Chondrocyte (in vitro differentiated cells): ENCODE results near the gene ADAD2. TPM values are rescaled to one million over a fixed set of nuclear protein-coding genes. Genes with fewer than 3 reads are reported as not detected.

Source experiments
- DNase-seq: peaks from one replicate; pipeline ENCODE4 v3.0.0; 2021; ENCODE audit warnings: mixed read lengths, low spot score
- H3K27ac Mint-ChIP-seq: one replicate; pipeline ENCODE4 v1.8.0; 2021; ENCODE audit warnings: mild to moderate bottlenecking, moderate library complexity, mixed read lengths; ENCODE audit not compliant: unreplicated experiment
- H3K27me3 Mint-ChIP-seq: 2 replicates; pipeline ENCODE4 v1.8.0; 2021; ENCODE audit warnings: low read depth, mixed read lengths
- H3K36me3 Mint-ChIP-seq: 2 replicates; pipeline ENCODE4 v1.8.0; 2021; ENCODE audit warnings: low read depth, mixed read lengths
- H3K4me1 Mint-ChIP-seq: 2 replicates; pipeline ENCODE4 v1.8.0; 2021; ENCODE audit warnings: low read depth, mild to moderate bottlenecking, mixed read lengths
- H3K4me3 Mint-ChIP-seq: one replicate; pipeline ENCODE4 v1.8.0; 2021; ENCODE audit warnings: mild to moderate bottlenecking, moderate library complexity, mixed read lengths; ENCODE audit not compliant: unreplicated experiment
- H3K9me3 Mint-ChIP-seq: 2 replicates; pipeline ENCODE4 v1.8.0; 2021; ENCODE audit warnings: low read depth, mixed read lengths
- total RNA-seq: library from RNA; stranded (reverse); gene quantifications from 3 replicates; pipeline ENCODE4 v1.2.1, GENCODE V29; 2021
- TF ChIP-seq, protein P1 (sequence below): fragments of 200-600 bp; sonication (generic); IDR thresholded peaks from 2 replicates; pipeline ENCODE4 v1.5.0; 2021; ENCODE audit warnings: antibody characterized with exemption, mild to moderate bottlenecking, moderate library complexity

ADAD2 gene
- total RNA-seq, 1 donor from 2014 or later = not detected

DNA sequence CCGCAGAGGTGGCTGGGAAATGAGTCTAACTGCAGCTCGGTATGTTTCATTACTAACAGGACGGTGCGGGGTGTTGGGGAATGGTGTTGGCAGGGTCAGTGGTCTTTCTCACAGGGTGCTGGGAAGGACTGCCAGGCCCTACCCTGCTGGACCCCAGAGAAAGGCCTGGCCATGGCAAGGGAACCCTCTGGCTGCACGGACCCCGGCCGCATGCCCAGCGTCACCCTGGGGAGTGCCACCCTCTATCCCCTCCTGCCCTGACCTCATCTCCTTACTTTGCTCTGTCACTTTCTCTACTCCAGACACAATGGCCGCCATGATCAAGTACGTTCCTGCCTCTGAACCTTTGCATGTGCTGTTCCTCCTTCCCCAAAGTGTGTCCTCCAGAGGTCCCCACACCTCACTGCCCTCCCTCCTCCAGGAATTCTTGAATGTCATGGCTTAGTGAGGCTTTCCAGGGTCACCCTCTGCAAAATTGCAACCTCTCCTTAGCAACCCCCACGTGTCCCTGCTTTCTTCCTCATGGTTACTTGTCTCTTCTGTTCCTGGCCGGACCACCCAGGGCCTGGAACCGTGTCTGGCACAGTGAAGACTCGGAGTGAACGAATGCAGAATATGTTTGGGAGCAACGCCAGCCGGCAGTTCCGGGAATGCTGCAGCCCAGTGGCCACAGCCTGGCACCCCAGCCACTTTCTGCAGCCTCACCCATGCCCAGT, 15.2 kb downstream of the ADAD2 start:
- Mint-ChIP-seq H3K4me1 (no peaks in the 10 kb centered on the region), H3K27ac (no peak overlapping the region), H3K27me3 (peaks cover 44% of the 10 kb centered on the region), H3K4me3 (no peak overlapping the region), H3K36me3 (no peaks in the 10 kb centered on the region), H3K9me3 (no peaks in the 10 kb centered on the region)
- TF ChIP-seq, protein P1, sequence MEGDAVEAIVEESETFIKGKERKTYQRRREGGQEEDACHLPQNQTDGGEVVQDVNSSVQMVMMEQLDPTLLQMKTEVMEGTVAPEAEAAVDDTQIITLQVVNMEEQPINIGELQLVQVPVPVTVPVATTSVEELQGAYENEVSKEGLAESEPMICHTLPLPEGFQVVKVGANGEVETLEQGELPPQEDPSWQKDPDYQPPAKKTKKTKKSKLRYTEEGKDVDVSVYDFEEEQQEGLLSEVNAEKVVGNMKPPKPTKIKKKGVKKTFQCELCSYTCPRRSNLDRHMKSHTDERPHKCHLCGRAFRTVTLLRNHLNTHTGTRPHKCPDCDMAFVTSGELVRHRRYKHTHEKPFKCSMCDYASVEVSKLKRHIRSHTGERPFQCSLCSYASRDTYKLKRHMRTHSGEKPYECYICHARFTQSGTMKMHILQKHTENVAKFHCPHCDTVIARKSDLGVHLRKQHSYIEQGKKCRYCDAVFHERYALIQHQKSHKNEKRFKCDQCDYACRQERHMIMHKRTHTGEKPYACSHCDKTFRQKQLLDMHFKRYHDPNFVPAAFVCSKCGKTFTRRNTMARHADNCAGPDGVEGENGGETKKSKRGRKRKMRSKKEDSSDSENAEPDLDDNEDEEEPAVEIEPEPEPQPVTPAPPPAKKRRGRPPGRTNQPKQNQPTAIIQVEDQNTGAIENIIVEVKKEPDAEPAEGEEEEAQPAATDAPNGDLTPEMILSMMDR = no peak
- DNase-seq = no peak

DNA sequence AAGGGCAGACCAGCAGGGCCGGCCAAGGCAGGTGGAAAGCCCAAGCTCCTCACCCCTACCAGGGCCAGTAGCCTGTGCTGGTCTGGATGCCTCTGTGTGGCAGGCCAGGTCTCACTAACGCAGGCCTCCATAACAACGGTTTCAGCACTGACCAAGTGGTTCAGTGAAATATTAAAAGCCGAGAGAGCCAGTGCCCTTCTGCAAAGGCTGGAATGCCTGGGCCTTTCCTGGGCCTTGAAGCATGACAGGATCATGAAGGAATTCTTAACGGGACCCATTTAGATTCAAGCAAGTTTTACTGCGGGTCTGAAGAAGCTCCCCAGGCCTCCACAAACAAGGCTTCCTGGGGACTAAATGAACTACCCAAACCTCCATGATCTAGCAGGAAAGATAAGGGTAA, 16.3 kb downstream of the ADAD2 start:
- Mint-ChIP-seq H3K36me3 (no peaks in the 10 kb centered on the region), H3K4me1 (no peaks in the 10 kb centered on the region), H3K9me3 (no peaks in the 10 kb centered on the region), H3K27me3 (peaks cover 47% of the 10 kb centered on the region), H3K27ac (no peak overlapping the region), H3K4me3 (no peak overlapping the region)
- no peak for DNase-seq
- TF ChIP-seq, protein P1 = no peak

DNA sequence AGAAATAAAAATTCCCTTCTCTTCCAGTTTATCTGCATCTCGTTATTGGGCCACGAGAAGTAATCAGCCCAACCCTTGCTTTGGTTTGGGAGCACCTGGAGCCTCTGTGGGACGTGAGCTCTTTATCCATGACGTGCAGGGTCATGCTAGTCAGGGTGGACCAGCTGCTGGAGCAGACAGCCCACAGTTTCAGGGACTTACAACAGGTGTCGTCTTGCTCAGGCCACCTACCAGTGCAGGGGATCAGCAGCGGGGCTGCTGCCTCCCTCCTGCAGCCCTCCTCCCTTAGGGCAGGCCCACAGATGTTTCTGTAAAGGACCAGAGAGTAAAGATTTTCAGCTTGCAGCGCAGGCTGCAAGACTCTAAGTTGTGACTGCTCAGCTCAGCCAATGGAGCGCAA, 16.9 kb downstream of the ADAD2 start:
- Mint-ChIP-seq H3K36me3 (no peaks in the 10 kb centered on the region), H3K4me3 (no peak overlapping the region), H3K27ac (no peak overlapping the region), H3K27me3 (peaks cover 48% of the 10 kb centered on the region), H3K9me3 (no peaks in the 10 kb centered on the region), H3K4me1 (no peaks in the 10 kb centered on the region)
- TF ChIP-seq, protein P1 = no peak
- DNase-seq = no peak

GRCh38 chr16:84209989-84210388, 19.0 kb downstream of the ADAD2 start:
- H3K36me3 Mint-ChIP-seq = no peaks in the 10 kb centered on the region

GRCh38 chr16:84212154-84212553, 21.2 kb downstream of the ADAD2 start:
- no peak overlapping the region for H3K4me3 Mint-ChIP-seq
- H3K27me3 Mint-ChIP-seq = peaks cover 33% of the 10 kb centered on the region
- TF ChIP-seq, protein P1 = no peak
- H3K36me3 Mint-ChIP-seq = peaks cover 2% of the 10 kb centered on the region
- DNase-seq = no peak
- no peak overlapping the region for H3K27ac Mint-ChIP-seq
- no peaks in the 10 kb centered on the region for H3K9me3 Mint-ChIP-seq
- no peaks in the 10 kb centered on the region for H3K4me1 Mint-ChIP-seq

More at GRCh38 chr16:84209989-84210388, 19.0 kb downstream of the ADAD2 start:
- peaks cover 44% of the 10 kb centered on the region for H3K27me3 Mint-ChIP-seq
- TF ChIP-seq, protein P1 = no peak
- H3K27ac Mint-ChIP-seq = no peak overlapping the region
- no peaks in the 10 kb centered on the region for H3K9me3 Mint-ChIP-seq
- DNase-seq = no peak
- no peak overlapping the region for H3K4me3 Mint-ChIP-seq
- H3K4me1 Mint-ChIP-seq = no peaks in the 10 kb centered on the region
